GM19238 (cell line): ENCODE data around the gene IGSF23.
"Not testable (repeated sequence)": the region's sequence is repeated elsewhere in the genome, so short reads cannot be mapped to it uniquely, and the experiment has no call there.

Source experiments
- DNase-seq: peaks from one replicate; pipeline ENCODE4 v3.0.0; 2011; ENCODE audit warnings: low spot score; ENCODE audit not compliant: insufficient read length

The IGSF23 gene

DNA sequence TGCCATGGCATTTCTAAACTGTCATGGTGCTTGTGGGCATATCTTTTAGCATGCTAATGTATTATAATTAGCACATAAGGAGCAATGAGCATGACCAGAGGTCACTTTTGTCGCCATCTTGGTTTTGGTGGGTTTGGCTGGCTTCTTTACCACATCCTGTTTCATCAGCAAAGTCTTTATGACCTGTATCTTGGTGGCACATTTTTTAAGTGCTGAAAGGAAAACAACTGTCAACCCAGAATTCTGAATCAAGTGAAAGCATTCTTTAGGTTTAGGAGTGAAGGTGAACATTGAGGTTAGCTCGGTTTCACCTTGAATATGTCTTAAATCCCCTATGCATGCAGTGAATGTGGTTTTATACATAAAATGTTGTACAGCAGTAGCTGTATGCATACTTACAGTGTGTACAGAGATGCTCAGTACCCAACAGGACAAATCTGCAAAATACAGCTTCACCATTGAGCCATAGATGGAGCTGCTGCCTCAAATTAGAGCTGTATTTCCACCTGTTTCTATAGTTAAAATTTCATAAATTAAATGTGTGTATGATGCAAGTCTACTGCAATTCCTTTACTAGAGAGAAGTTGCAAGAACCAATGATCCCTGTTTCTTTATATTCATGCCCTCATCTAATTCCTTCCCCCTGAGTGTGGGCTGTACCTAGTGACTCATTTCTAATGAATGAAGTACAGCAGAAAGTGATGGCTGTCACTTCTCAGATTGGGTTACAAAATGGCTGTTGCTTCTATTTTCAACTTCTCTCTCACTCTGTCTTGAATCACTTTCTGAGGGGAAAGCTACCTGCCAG is 25.2 kb upstream of the IGSF23 start:
- DNase-seq: no peak

DNA sequence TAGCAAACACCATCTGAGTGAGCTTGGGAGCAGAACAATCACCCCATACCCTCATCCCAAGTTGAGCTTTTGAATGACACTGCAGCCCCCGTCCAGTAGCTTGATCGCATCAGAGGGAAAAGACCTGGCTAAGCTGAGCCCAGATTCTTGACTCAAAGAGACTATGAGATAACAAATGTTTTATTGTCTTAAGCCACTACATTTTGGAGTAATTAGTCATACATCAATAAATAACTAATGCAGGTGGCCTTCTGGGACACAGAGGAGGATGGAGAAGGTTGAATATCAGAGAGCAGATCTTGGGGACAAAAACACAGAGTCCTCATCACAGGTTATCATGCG is 24.6 kb upstream of the IGSF23 start:
- no peak for DNase-seq

DNA sequence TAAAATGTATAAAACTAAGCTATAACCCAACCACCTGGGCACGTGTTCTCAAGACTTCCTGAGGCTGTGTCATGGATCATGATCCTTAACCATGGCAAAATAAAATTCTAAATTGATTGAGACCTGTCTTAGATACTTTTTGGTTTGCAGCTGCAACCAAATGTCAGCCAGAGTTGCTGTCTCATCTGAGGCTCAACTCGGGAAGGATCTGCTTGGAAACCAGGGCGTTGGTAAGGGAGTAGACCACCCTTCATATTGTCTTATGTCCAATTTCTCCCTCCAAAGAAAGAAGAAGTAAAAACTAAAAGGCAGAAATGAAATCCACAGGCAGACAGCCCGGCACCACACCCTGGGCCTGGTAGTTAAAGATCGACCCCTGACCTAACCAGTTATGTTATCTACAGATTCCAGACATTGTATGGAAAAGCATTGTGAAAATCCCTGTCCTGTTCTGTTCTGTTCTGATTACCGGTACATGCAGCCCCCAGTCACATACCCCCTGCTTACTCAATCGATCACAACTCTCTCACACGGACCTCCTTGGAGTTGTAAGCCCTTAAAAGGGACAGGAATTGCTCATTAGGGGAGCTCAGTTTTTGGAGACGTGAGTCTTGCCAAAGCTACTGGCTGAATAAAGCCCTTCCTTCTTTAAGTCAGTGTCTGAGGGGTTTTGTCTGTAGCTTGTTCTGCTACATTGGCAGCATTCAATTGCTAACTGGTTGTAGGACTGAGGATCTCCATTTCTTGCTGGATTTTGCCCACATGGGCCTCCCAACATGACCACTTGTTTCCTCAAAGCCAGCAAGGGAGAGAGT is 22.9 kb upstream of the IGSF23 start:
- DNase-seq: no peak

DNA sequence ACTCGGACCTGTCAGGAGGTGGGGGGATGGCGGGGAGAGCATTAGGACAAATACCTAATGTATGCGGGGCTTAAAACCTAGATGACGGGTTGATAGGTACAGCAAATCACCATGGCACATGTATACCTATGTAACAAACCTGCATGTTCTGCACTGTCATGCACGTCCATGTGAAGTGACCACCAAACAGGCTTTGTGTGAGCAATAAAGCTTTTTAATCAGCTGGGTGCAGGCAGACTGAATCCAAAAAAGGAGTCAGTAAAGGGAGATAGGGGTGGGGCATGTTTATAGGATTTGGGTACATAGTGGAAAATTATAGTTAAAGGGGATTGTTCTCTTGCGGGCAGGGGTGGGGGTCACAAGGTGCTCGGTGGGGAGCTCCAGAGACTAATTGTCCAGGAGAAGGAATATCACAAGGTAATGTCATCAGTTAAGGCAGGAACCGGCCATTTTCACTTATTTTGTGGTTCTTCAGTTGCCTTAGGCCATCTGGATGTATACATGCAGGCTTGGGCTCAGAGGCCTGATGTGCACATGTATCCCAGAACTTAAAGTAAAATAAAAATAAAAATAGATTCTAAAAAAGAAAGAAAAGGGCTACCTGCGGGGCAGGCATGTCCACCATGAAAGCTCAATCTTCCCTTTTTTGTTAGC is 21.9 kb upstream of the IGSF23 start:
- not testable (repeated sequence) for DNase-seq

DNA sequence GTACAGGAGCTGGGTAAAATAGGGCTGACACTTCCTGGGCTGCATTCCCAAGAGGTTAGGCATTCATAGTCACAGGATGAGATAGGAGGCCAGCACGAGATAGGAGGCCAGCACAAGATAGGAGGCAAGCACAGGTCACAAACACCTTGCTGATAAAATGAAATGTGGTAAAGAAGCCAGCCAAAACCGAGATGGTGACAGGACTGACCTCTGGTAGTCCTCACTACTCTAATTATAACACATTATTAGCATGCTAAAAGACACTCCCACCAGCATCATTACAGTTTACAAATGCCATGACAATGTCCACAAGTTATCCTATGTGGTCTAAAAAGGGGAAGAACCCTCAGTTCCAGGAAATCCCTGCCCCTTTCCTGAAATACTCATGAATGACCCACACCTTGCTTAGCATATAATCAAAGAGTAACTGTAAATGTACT is 20.9 kb upstream of the IGSF23 start:
- DNase-seq: no peak

DNA sequence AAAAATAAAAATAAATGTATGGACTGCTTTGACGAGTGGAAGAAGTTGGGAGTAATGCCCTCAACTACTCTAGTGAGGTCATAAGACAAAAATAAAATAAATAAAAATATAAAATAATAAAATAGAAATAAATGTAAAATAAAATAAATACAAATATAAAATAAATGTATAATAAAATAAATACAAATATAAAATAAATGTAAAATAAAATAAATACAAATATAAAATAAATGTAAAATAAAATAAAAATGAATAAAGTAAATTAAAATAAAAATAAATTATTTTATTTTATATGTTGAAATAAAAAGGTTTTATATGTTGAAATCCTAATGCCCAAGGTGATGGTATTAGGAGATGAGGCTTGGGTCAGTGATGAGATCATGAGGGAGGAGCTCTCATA is 20.1 kb upstream of the IGSF23 start:
- no peak for DNase-seq

DNA sequence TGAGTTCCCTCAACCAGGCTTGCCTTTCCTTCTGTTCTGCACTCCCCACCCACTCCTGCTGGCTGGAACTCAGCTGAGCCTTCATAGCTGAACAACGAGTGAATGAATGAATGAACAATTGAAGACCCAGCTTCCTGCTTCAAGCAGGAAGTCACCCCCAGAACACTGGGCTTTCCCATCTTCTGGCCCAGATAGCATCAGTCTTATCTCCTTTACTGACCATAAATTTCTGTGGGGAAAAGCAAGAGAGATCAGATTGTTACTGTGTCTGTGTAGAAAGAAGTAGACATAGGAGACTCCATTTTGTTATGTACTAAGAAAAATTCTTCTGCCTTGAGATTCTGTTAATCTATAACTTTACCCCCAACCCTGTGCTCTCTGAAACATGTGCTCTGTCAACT is 19.5 kb upstream of the IGSF23 start:
- not testable (repeated sequence) for DNase-seq

DNA sequence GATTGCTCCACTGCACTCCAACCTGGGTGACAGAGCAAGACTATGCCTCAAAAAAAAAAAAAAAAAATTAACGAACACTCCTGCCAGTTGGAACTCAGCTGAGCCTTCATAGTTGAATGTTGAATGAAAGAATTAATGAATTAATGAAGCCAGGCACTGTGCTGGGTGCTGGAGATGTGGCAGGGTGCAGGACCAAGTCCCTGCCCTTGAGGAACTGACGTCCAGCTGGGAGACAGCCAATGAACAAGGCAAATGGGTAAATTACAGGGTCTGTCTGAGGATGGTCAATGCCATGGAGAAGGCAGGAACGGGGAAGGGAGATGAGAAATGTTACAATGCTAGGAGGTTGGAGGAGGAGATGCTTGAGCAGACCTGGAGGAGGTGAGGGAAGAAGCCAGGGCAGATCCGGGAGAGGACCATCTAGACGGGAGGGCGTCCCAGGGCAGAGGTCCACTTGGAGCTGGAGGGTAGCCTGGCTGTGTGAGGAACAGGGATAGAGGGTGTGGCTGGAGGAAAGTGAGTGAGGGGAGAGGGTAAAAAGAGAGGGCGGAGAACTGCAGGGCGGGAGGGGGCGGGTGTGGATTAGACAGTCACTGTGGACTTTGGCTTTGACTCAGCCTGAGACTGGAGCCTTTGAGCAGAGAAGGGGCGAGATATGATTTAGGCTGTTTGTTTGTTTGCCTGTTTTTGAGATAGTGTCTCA is 16.8 kb upstream of the IGSF23 start:
- DNase-seq: no peak

DNA sequence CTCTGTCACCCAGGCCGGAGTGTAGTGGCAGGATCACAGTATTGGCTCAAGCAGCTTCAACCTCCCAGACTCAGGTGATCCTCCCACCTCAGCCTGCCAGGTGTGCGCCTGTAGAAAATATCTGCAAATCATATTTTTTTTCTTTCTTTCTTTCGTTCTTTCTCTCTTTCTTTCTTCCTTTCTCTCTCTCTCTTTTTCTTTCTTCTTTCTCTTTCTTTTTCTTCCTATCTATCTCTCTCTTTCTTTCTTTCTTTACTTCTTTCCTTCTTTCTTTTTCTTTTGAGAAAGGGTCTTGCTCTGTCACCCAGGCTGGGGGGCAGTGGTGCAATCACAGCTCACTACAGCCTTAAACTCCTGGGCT is 16.3 kb upstream of the IGSF23 start:
- no peak for DNase-seq

DNA sequence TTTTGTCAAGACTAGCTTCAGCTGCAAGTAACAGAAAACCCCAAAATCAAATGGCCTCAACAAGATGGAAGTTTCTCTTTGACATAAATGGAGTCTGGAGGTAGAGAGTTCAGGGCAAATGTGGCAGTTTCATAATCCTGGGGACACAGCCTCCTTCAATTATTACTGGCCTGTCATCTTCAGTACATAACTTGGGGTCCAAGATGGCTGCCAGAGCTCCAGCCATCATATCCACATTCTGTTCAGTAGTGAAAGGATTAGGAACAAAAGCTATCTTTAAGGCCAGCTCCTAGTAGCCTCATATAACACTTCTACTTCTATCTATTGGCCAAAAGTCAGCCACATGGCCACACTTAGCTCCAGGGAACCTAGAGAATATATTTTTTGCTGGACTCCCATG is 15.0 kb upstream of the IGSF23 start:
- DNase-seq: no peak

DNA sequence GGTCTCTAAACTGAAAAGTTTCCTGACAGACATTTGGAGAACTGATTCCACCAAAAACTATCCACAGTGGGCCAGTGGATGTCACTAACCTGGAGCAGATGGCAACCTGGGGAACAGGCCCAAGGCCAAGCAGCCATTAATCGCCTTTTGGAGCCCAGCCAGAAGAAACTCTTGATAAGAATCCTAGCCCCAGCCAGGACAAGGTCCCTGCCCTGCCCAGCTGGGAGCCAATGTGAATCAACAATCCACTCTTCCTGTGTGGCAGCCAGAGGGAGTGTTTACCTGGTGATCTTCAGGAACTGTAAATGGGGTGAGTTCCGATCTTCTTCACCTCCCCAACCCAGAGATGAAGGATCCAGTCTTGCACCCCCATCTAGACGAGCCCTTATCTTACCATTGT is 14.5 kb upstream of the IGSF23 start:
- no peak for DNase-seq

DNA sequence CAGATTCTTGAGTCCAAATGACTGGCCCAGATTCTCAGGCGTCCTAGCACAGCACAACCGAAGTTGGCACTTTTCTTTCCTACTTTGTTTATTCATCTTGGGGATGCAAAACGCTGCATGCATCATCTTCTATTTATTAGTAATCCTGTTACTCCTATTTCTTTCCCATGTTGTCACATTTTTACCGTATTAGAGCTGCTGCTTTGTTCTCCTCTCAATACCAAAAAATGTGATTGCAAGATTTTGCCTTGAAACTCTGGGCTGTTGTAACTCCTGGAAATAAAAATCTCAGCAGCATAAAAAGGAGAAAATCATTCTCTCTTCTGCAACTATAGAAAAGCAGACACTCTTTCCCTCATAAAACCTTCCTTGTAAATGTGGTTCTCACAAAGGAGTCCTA is 12.9 kb upstream of the IGSF23 start:
- no peak for DNase-seq

DNA sequence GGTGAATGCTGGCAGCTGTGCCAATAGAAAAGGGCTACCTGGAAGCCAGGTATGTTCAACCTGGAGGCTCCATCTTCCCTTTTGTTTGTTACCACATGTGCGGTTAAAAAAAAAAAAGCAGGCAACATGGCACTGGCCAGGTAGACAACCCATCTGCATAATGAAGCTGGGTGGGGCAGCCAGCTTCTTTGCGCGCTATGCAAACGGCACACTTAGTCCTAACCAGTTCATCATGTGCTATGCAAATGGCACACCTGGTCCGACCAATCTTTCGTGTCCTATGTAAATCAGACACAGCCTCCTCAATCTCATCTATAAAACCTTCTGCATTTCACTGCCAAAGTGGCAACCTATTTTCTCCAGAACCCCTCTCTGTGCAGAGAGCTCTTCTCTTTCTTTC is 11.3 kb upstream of the IGSF23 start:
- no peak for DNase-seq

DNA sequence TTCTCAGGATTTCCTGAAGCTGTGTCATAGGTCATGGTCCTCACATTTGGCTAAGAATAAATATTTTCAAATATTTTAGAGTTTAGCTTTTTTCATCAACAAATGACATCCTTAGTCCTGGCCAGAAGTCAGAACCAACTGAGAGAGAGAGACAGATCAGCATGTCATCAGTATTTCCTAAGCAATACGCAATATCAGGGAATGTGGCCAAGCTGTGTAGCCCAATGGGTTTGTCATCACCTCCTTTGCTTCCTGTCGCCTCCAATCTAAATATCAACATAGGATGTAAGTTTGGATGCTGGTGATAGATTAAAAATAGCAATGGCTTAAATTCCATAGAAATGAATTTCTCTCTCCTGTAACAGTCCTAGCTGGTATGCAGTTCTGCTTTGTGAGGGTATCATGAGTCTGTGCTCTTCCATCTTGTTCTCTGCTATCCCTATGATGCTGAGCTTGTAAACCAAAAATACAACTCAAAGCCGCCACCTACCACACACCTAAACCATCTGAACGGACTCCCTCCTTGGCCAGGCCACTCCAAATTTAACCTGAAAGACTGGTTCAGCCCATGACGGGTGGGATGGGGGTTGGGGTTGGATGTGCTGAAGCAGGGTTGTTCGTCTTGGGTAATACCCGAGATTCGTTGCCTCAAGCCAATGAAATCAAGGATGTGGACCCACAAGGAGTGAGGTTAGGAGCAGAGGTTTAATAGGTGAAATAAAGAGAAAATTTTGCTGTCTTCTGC is 10.0 kb upstream of the IGSF23 start:
- no peak for DNase-seq

DNA sequence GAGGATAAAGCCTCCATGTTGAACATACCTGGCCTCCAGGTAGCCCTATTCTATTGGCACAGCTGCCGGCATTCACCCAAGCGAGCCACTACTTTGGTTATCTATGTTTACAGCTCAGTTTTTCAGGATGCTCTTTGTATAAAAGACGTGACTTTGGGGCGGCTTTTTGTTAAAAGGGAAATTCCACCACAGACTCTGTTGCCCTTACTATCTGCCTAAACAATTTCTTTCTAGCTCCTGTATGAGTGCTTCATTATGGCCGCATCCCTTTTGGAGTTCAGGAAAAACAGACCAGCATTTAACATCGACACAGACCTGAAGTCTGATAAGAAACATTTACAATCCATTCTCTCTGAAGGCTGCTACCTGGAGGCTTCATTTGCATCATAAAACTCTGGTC is 9.1 kb upstream of the IGSF23 start:
- DNase-seq: no peak

DNA sequence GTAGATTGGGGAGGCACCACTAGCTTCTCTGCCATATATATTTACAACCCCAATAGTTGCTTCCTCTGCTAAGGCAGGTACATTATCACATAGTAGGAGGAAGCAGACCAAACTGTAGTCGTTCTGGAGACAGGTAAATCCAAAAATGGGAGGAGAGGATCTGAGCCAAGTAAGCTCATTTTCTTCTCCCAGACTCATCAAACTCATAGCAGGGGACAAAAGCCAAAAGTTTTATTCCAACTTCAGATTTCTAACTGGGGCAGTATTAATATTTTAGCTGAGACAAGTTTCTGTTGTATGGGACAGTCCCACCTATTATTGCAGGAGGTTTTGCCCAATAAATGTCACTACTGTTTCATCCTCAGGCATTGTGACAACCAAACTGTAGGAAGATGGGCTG is 7.8 kb upstream of the IGSF23 start:
- DNase-seq: no peak

DNA sequence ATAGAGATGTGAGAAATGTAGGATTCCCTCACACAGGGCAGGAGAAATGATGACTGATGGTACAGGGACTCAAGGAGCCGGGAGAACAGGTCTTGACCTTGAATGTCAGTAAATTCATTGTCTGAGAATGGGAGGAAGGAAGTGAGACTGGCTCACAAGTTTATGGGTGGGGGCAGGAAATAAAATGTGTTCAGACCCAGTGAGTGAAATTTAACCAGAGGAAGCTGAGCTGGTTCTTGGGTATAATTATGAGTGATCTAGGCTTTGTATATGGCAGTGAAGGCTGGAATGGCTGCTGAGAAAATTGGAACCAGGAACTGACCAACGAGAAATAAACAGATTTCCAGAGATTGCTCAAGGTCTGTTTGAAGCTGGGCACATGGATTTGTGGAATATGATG is 6.3 kb upstream of the IGSF23 start:
- DNase-seq: no peak

DNA sequence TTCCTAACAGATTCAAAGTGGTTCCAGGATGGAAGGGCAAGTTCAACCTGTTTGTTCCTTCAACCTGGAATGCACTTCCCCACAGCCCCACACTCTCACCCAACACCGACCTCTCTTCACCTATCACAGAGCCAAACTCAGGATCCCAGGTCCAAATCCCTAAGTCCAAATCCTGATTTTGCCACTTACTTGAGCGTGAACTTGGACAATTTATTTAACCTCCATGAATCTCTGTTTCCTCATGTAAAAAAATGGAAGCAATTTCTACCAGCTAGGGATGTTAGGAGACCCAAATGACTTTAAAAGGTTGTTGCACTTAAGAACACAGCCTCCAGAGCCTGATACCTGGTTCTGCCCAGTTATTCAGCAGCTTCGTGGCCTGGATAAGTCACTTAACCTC is 5.4 kb upstream of the IGSF23 start:
- DNase-seq: no peak

DNA sequence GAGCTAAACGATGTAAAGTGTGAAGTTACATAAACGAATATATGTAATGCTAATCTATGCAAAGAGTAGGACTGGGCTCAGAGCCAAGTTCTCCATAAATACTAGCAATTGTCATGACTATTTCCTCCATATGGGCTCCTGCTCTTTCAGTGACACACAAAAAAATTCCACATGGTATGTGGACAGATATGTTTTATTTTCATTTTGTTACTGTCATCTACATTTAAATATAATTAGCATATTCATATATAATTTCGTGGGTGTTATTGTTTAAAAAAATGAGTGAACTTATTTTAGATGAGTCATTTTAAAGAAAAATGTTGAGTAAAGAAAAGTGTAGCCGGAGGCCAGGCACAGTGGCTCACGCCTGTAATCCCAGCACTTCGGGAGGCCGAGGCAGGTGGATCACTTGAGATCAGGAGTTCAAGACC is 5.0 kb upstream of the IGSF23 start:
- no peak for DNase-seq

DNA sequence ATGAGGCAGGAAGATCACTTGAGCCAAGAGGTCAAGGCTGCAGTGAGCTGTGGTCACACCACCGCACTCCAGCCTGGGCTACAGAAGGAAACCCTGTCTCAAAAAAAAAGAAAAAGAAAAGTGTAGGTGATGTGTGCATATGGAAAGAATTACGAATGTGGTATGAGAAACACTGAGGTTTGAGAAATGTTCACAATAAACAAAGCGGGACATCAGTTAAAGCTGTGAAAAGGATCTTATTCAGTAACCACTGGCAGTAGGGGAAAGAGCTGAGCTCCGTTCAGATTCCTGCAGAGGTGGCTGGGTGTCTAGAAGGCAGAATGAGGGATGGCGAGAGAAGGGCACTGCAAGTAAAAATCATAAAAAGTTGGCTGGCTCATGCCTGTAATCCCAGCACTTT is 4.1 kb upstream of the IGSF23 start:
- DNase-seq: no peak

DNA sequence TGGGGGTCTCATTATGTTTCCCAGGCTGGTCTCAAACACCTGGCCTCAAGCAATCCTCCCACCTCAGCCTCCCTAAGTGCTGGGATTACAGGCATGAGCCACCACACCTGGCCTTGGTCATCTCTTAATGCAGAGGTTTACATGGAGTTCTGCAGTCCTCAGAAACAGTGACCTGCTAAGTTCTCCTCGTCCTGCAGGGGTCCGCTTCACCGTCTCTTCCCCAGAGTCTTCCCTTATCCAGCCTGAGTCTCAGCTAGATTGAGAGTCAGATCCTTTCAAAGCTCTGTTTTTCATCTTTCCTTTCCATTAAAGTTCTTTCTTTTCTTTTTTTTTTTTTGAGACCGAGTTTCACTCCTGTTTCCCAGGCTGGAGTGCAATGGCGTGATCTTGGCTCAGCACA is 2.9 kb upstream of the IGSF23 start:
- DNase-seq: not testable (repeated sequence)
